GM19239 (cell line): ENCODE data around the gene NYAP2.

ENCODE experiments used
- DNase-seq: peaks from one replicate; pipeline ENCODE4 v3.0.0; 2011; ENCODE audit warnings: low spot score; ENCODE audit not compliant: insufficient read length
- FAIRE-seq: peaks from 2 replicates; lab custom pipeline; 2011; peaks lifted over from hg19 to GRCh38; lab: Jason Lieb, UNC

Gene NYAP2

DNA sequence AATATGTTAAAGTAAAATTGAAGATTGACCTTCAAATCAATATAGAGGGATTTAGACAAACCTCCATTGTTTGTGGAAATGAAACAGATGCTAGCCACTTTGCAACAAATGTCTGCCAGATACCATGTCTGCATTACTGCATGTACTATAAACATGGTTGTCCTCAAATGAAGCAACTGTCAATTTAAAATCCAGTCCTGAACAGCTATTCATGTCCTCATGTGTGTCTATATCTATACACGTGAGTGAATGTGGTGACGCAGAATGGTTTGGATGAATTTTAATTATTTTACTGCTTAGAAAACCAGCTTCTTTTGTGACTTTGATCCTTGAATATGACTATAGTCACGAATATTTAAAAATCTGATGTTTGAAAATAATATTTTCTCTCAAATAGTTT lies 71.5 kb downstream of the NYAP2 start:
- DNase-seq (no peak), FAIRE-seq (no peak)

GRCh38 chr2:225471482-225471881 lies 72.0 kb downstream of the NYAP2 start:
- FAIRE-seq = no peak
- DNase-seq = no peak

DNA sequence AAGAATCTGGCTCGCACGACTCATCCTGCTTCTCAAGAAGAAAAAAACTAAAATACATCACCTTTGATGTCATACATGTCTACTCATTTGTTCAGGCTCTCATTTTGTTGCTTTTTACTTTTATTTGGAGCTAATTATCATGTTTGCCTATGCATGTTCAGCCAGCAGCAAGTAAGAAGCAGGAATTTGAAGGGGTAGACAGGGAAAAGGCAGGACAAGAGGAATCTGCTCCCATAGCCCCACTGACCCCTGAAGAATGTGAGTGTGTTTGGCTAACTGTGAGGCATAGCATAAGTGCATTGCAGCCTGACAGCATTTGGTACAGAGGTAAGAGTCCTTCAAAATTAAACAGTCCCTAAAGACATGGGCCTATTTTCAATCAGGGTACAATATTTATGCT lies 72.7 kb downstream of the NYAP2 start:
- FAIRE-seq (no peak), DNase-seq (no peak)

DNA sequence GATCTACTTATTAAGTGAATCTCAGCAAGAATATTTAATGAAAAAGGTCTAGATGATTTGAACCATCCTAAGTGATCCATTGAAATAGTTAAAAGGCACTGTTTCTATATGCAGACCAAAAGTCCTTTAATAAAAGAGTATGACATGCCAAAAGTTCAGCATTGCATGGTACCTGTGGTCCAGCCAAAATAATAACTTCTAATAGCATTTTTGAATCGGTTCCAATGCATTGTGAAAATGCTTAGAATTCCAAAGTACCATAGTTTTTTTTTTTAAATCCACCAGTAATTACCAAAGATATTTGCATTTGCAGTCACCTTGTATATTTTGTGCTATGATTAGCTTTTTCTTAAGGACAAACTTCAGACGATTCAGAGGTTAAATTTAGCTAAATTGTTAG lies 79.9 kb downstream of the NYAP2 start:
- DNase-seq = no peak
- no peak for FAIRE-seq

- FAIRE-seq (no peak), DNase-seq (no peak)
Measured at GRCh38 chr2:225484751-225485150, 85.2 kb downstream of the NYAP2 start.

GRCh38 chr2:225486236-225486635 lies 86.7 kb downstream of the NYAP2 start:
- FAIRE-seq = no peak
- DNase-seq = no peak

- DNase-seq (no peak), FAIRE-seq (no peak)
Measured at GRCh38 chr2:225487878-225488416, 88.4 kb downstream of the NYAP2 start.

DNA sequence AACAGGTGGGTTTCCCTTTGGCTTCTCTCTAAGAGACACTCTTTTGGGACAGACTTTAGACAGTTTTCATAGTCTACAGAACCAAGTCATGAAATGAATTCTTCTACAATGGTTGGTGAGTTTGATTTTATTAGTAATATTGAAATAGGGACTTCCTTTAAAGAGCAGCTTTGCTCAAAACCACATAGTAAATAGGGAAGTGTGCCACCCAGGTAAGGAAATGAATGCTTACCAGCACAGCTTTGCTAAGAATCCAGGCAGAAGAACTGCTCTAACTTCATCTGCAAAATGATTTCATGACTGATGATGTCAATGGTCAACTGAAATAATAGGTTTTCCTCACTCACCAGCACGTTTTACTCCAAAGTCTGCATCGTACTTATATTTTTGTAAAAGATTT lies 89.2 kb downstream of the NYAP2 start:
- FAIRE-seq (no peak), DNase-seq (no peak)

DNA sequence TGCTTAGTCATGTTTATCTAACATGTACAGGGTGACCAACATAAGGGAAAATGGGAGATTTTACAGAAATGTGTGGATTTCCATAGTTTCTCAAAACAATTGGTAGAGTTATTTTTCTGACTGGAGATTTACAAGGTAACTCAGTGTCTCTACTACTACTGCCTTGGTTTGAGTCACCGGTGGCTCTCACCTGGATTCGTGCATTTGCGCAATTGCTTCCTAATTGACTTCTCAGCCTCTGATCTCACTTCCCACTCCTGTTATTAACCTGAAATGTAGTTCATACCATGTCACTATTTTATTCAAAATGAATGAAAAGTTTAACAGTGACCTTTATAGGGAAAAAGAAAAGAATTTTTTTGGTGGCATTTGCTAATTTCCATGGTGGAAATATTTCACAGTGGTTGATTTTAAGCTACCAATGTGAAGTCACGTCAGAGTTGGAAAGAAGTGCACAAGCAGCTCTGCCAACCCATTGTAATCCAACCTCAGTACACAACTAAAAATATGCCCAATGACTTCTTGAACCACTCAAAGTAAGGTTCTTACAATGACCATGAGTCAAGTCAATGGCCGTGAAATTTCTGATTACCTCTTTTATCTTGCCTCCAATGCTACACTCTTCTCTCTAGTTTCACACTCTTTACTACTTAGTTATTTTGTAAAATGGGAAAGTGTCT lies 94.0 kb downstream of the NYAP2 start:
- DNase-seq (no peak), FAIRE-seq (no peak)

DNA sequence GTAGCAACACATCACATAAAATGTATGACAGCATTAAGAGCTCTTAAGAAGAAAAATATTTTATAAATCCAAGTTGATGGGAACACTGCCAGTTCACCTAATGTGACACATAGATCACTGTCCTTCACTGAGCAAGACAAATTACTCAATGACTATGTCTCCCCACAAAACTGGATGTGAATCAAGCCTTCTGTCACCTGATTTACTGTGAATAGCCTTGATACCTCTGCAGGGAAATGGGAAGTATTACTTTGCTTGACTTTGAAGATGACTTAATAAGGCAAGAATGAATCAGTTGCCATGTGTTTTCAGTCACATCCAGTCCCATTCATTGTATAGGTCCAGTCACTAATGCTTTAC lies 94.6 kb downstream of the NYAP2 start:
- DNase-seq (no peak), FAIRE-seq (no peak)

DNA sequence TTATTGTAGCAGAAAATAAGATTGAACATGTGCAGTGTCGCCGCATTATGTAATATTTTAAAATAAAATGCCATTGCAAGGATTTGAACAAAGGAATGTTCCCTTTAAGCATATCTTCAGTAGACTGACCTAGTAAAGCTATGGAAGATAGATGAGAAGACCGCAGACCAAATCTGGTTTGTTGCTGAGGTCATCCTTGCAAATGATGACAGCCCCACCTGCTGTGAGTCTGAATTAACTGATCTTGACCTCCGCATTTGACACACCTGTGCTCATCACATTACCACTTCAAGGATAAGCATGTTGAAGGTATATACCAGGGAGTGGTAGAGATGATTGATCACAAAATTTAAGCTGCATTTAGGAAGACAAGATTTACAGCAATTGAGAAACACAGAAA lies 96.2 kb downstream of the NYAP2 start:
- FAIRE-seq (no peak), DNase-seq (no peak)

DNA sequence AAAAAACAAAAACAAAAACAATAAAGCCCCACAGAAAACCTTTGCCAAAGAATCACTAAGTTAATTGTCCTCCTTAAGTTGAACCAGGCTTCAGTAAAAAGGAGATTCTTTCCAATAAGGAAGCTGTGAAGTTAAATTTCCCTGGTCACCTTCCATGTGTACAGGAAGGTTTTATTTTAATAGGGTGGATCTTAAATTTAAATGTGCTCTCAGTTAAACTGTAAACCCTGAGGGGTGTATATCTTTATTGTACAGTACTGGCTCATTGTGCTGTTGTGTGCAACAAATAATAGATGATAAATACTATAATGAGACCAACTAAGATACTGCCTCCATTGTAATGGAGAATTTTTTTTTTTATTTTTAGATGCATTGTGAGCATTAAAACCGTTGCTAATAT lies 97.1 kb downstream of the NYAP2 start:
- no peak for FAIRE-seq
- DNase-seq = no peak

GRCh38 chr2:225497166-225497565 lies 97.7 kb downstream of the NYAP2 start:
- DNase-seq (no peak), FAIRE-seq (no peak)

- no peak for FAIRE-seq
Measured at GRCh38 chr2:225501022-225501421, 101.5 kb downstream of the NYAP2 start.

GRCh38 chr2:225502971-225503370 lies 103.5 kb downstream of the NYAP2 start:
- no peak for FAIRE-seq
- DNase-seq = no peak

More at GRCh38 chr2:225501022-225501421, 101.5 kb downstream of the NYAP2 start:
- no peak for DNase-seq

- no peak for DNase-seq
- no peak for FAIRE-seq
Measured at GRCh38 chr2:225510796-225511195, 111.3 kb downstream of the NYAP2 start.

GRCh38 chr2:225512469-225512868 lies 113.0 kb downstream of the NYAP2 start:
- FAIRE-seq = no peak
- DNase-seq = no peak

DNA sequence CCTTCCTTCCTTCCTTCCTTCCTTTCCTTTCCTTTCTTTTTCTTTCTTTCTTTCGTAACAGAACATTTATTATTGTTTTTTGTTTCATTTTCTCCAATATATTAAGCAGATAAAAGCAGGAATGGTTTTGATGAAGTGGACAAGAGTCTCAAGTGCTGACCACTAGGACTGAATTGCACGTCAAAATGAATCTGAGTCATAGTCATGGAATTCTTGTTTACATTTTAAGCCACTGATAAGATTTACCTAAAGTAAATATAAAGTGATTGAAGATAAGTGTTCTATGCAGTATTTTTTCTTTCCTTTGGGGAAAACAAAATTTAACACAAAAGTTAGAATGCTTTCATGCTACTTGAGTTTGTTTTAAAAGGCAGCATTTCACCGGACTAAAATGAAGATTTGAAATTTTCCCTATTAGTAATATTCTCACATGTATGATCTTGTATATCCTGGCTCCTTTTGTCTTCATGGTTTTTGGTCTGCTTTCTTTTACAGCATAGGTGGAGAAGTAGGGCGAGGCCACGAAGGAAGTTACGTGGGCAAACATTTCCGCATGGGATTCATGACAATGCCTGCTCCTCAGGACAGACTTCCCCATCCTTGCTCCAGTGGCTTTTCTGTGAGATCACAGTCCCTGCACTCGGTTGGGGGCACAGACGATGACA lies 113.5 kb downstream of the NYAP2 start:
- FAIRE-seq = no peak
- DNase-seq = no peak

DNA sequence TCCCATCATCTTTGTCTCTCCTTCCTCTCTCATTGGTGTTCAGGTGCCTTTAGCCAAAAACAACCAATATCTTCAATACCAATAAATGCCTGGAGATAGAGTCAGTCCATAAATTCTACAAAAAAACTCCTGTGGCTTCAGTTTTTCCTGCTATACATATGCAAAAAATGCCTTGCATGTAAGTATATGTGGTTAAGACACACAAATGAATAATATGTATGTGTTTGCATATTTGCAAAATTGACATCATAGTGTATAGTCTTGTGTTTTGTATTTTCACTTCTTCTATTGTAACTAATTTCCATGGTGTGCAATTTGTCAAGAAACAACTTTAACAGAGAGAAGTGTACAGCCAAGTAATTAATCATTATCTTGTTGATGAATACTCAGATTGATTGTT lies 115.5 kb downstream of the NYAP2 start:
- DNase-seq (no peak), FAIRE-seq (no peak)

DNA sequence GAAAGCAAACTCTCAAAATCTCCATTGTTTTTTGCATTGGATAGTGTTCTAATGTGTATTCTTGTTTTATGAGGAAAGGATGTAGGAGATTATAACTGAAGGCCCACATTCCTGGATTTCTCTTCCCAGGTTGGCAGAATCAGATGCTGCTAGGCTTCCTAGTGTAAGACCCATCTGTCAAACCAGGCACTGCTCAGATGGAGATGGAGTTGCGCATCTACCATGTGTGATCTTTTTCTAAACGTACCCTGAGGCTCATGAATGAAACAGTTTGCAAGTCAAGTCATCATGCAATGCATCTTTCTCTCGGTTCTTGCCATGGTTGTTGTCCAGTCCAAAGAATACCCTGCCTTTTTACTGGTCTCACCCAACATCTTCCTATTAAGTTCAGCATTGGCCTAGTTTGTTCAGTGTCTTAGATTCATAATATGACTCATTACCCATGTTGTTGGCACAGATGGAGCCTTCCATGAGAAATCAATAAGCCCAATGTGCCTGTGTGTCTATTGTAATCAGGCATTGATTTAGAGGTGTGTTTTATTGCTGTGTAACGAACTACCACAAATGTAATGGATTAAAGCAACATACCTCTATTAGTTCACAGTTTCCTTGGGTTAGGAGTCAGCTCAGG lies 127.4 kb downstream of the NYAP2 start:
- DNase-seq (no peak), FAIRE-seq (no peak)

DNA sequence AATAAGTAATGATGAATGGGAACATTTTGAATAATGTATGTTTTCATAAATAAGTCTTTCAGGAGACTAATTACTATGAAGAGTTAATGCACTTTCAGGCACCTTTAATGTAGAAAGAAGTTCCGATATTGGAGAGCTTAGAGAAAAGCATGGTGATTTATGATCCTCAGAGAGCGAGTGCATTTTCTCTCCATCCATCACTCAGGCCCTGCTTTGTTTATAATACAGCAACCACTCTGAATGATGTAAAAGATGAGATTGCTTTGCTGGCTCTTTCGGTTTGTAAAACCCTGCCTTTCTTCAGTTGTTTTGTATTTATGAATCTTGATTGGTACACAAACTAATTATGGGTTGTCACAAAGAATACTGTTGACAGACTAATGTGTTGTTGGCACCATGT lies 132.0 kb downstream of the NYAP2 start:
- FAIRE-seq (no peak), DNase-seq (no peak)
